Muscle of arm (tissue), 12 donors: ENCODE data around the gene MYO7A. TPM values are rescaled to one million over a fixed set of nuclear protein-coding genes. Genes with fewer than 3 reads are reported as not detected.

Experiments used
- DNase-seq: peaks from one replicate; pipeline ENCODE4 v3.0.0-alpha.2; 2013
- polyA plus RNA-seq, 12 donors: library from polyadenylated mRNA; unstranded; fragments of 120-200 nt; gene quantifications; one replicate each; pipeline ENCODE4 v1.2.1, GENCODE V29; 2013; ENCODE audit not compliant: insufficient read length in 12 of 12

Gene MYO7A
- polyA plus RNA-seq, 12 donors, result 2.0 to 15.0 (median 4.2) TPM; not detected in 1

- DNase-seq, result no peak
Measured at GRCh38 chr11:77200351-77201268, 72.6 kb downstream of the MYO7A start.

- no peak for DNase-seq
Measured at GRCh38 chr11:77201370-77201769, 73.3 kb downstream of the MYO7A start.

GRCh38 chr11:77201991-77202841, 74.2 kb downstream of the MYO7A start:
- DNase-seq, result no peak

GRCh38 chr11:77202941-77203900, 75.2 kb downstream of the MYO7A start:
- DNase-seq, result no peak

- no peak for DNase-seq
Measured at GRCh38 chr11:77203901-77204753, 76.1 kb downstream of the MYO7A start.

GRCh38 chr11:77204754-77205466, 76.9 kb downstream of the MYO7A start:
- DNase-seq, result no peak

GRCh38 chr11:77205467-77206263, 77.6 kb downstream of the MYO7A start:
- DNase-seq, result no peak

GRCh38 chr11:77206264-77207018, 78.4 kb downstream of the MYO7A start:
- no peak for DNase-seq

GRCh38 chr11:77207019-77207485, 79.0 kb downstream of the MYO7A start:
- DNase-seq, result no peak

GRCh38 chr11:77207618-77208313, 79.7 kb downstream of the MYO7A start:
- DNase-seq, result no peak

- no peak for DNase-seq
Measured at GRCh38 chr11:77208535-77208934, 80.5 kb downstream of the MYO7A start.

GRCh38 chr11:77209663-77210062, 81.6 kb downstream of the MYO7A start:
- no peak for DNase-seq

GRCh38 chr11:77211040-77211451, 83.0 kb downstream of the MYO7A start:
- no peak for DNase-seq

- no peak for DNase-seq
Measured at GRCh38 chr11:77211594-77212251, 83.7 kb downstream of the MYO7A start.

GRCh38 chr11:77212314-77213007, 84.4 kb downstream of the MYO7A start:
- DNase-seq, result no peak

GRCh38 chr11:77213029-77213579, 85.1 kb downstream of the MYO7A start:
- DNase-seq, result no peak
